IMR-90 (cell line): ENCODE data around the gene UCKL1. TPM values are rescaled to one million over a fixed set of nuclear protein-coding genes. Genes with fewer than 3 reads are reported as not detected.

Source experiments
- ATAC-seq: fragments of 200-7000 bp; cut with Tn5 transposase; 2 replicates; pipeline ENCODE4 v1.9.1; 2020; ENCODE audit warnings: low read depth, mild to moderate bottlenecking, moderate library complexity
- BruUV-seq: library from RNA; stranded (reverse); fragments of 400-500 nt; replicated peaks from 2 replicates; lab custom pipeline; 2021; lab: Mats Ljungman, UMichigan
- CTCF ChIA-PET: fragments of 300-600 bp; formaldehyde crosslinking; extraction: SDS; loops from one replicate; lab custom pipeline; 2021; ENCODE audit warnings: antibody characterized with exemption; lab: Yijun Ruan, JAX
- POLR2A ChIA-PET: fragments of 300-600 bp; sonication (Branson Sonifier 250); formaldehyde crosslinking; loops from one replicate; lab custom pipeline; 2022; ENCODE audit warnings: antibody characterized with exemption; ENCODE audit not compliant: unreplicated experiment; lab: Charles Lee
- DNase-seq: peaks from one replicate; pipeline ENCODE4 v3.0.0; 2013
- H2AFZ ChIP-seq: replicated peaks from 2 replicates; pipeline ENCODE3; 2013; ENCODE audit warnings: low read length, mild to moderate bottlenecking; ENCODE audit not compliant: poor library complexity
- H2AK5ac ChIP-seq: 2 replicates; pipeline ENCODE4 v1.6.1; 2013; ENCODE audit warnings: low read depth, low read length, inconsistent platforms
- H2AK9ac ChIP-seq: replicated peaks from 2 replicates; pipeline ENCODE3; 2013; ENCODE audit warnings: mild to moderate bottlenecking, low read depth, low read length, moderate library complexity; ENCODE audit not compliant: poor library complexity
- H2BK120ac ChIP-seq: 2 replicates; pipeline ENCODE4 v1.6.1; 2013; ENCODE audit warnings: low read depth, low read length, inconsistent platforms
- H2BK15ac ChIP-seq: 3 replicates; pipeline ENCODE4 v1.6.1; 2013; ENCODE audit warnings: low read depth, low read length, inconsistent platforms
- H2BK20ac ChIP-seq: 2 replicates; pipeline ENCODE4 v1.6.1; 2013; ENCODE audit warnings: low read depth, mild to moderate bottlenecking, inconsistent platforms, low read length, moderate library complexity
- H2BK5ac ChIP-seq: 2 replicates; pipeline ENCODE4 v1.6.1; 2013; ENCODE audit warnings: mild to moderate bottlenecking, low read depth, low read length, inconsistent platforms; ENCODE audit not compliant: poor library complexity, severe bottlenecking
- H3K14ac ChIP-seq: replicated peaks from 2 replicates; pipeline ENCODE4 v1.6.1; 2013; ENCODE audit warnings: low read depth, low read length, inconsistent platforms
- H3K18ac ChIP-seq: 2 replicates; pipeline ENCODE4 v1.6.1; 2013; ENCODE audit warnings: low read depth, low read length, control low read depth
- H3K23ac ChIP-seq: 2 replicates; pipeline ENCODE4 v1.6.1; 2013; ENCODE audit warnings: low read depth, low read length, inconsistent platforms
- H3K27ac ChIP-seq: 2 replicates; pipeline ENCODE4 v1.5.1; 2013; ENCODE audit warnings: mild to moderate bottlenecking, control low read depth, low read length; ENCODE audit not compliant: insufficient read depth
- H3K27me3 ChIP-seq: 2 replicates; pipeline ENCODE4 v1.6.1; 2013; ENCODE audit warnings: low read length; ENCODE audit not compliant: control insufficient read depth, insufficient read depth
- H3K36me3 ChIP-seq: 2 replicates; pipeline ENCODE4 v1.6.1; 2013; ENCODE audit warnings: low read length, mixed read lengths; ENCODE audit not compliant: control insufficient read depth, insufficient read depth
- H3K4ac ChIP-seq: 2 replicates; pipeline ENCODE4 v1.6.1; 2013; ENCODE audit warnings: low read depth, low read length, inconsistent platforms
- H3K4me1 ChIP-seq: 2 replicates; pipeline ENCODE4 v1.6.1; 2013; ENCODE audit warnings: low read length, mixed read lengths; ENCODE audit not compliant: control insufficient read depth, insufficient read depth
- H3K4me2 ChIP-seq: 2 replicates; pipeline ENCODE4 v1.6.1; 2013; ENCODE audit warnings: low read depth, mild to moderate bottlenecking, control low read depth, low read length, moderate library complexity
- H3K4me3 ChIP-seq: 2 replicates; pipeline ENCODE4 v1.5.1; 2013; ENCODE audit warnings: low read depth, mild to moderate bottlenecking, control low read depth, low read length, moderate library complexity; ENCODE audit not compliant: insufficient read depth
- H3K56ac ChIP-seq: 2 replicates; pipeline ENCODE4 v1.6.1; 2013; ENCODE audit warnings: low read length, inconsistent platforms; ENCODE audit not compliant: insufficient read depth; ENCODE audit errors: extremely low read depth
- H3K79me1 ChIP-seq, 2 experiments: 2 replicates each; pipeline ENCODE4 v1.6.1; 2013; ENCODE audit warnings: low read length in 2 of 2, inconsistent platforms in 1 of 2, low read depth in 1 of 2
- H3K9ac ChIP-seq: 2 replicates; pipeline ENCODE4 v1.6.1; 2013; ENCODE audit warnings: low read depth, low read length, control low read depth
- H3K9me1 ChIP-seq: 2 replicates; pipeline ENCODE4 v1.6.1; 2013; ENCODE audit warnings: low read length, inconsistent platforms; ENCODE audit not compliant: insufficient read depth
- H3K9me3 ChIP-seq: 2 replicates; pipeline ENCODE4 v1.6.1; 2013; ENCODE audit warnings: low read length; ENCODE audit not compliant: control insufficient read depth, insufficient read depth
- H4K20me1 ChIP-seq: 2 replicates; pipeline ENCODE4 v1.6.1; 2013; ENCODE audit warnings: low read length, inconsistent platforms; ENCODE audit not compliant: insufficient read depth
- H4K5ac ChIP-seq: 2 replicates; pipeline ENCODE4 v1.6.1; 2013; ENCODE audit warnings: mild to moderate bottlenecking, low read depth, low read length, control low read depth
- H4K8ac ChIP-seq, 2 experiments: 2 replicates each; pipeline ENCODE4 v1.6.1; 2013; ENCODE audit warnings: low read depth in 2 of 2, low read length in 2 of 2, control low read depth in 1 of 2, inconsistent platforms in 1 of 2
- H4K91ac ChIP-seq: 2 replicates; pipeline ENCODE4 v1.6.1; 2013; ENCODE audit warnings: low read depth, low read length, inconsistent platforms; ENCODE audit not compliant: insufficient read depth
- BHLHE40 ChIP-seq: fragments of 150-350 bp; IDR thresholded peaks from 2 replicates; pipeline ENCODE4 v1.6.1; 2016; ENCODE audit warnings: mild to moderate bottlenecking, low read depth, low read length
- MAFK ChIP-seq: IDR thresholded peaks from 2 replicates; pipeline ENCODE4 v1.6.1; 2012; ENCODE audit warnings: low read depth, low read length, improper control_type of control experiment
- RAD21 ChIP-seq: IDR thresholded peaks from 2 replicates; pipeline ENCODE4 v1.6.1; 2012; ENCODE audit warnings: low read length, improper control_type of control experiment
- RFX5 ChIP-seq: IDR thresholded peaks from 2 replicates; pipeline ENCODE4 v1.8.0; 2012; ENCODE audit warnings: low read depth, mild to moderate bottlenecking, low read length, moderate library complexity
- WGBS, 2 experiments: methylation state at CpG; one replicate each; pipeline versions ENCODE4 v1.1.5 to v1.1.7; 2013; ENCODE audit warnings: missing lambda C conversion rate in 2 of 2; ENCODE audit not compliant: insufficient read length in 1 of 2; ENCODE audit errors: extremely low coverage in 2 of 2; 5-methylcytosine and 5-hydroxymethylcytosine counted together
- dilution Hi-C: fragments of 300-500 bp; cut with HindIII; formaldehyde crosslinking; loops from one replicate; pipeline ENCODE4 v1.14.3; 2018; ENCODE audit warnings: low sequenced_read_pairs; ENCODE audit not compliant: unreplicated experiment
- in situ Hi-C: fragments of 300-500 bp; cut with MboI; formaldehyde crosslinking; loops from 3 replicates; pipeline ENCODE4 v1.14.3; 2019; ENCODE audit warnings: low sequenced_read_pairs, inconsistent platforms, mixed read lengths
- intact Hi-C: fragments of 100-400 bp; cut with micrococcal nuclease; formaldehyde crosslinking; loops from 2 replicates; pipeline ENCODE4 v1.10.0; 2022
- polyA plus RNA-seq, 3 experiments: library from polyadenylated mRNA; depleted of rRNA; stranded (reverse); fragments of >200 nt; gene quantifications; 2 replicates each; pipeline ENCODE4 v1.2.3, GENCODE V29; 2012; ENCODE audit warnings: low replicate concordance in 1 of 3
- total RNA-seq: library from RNA; depleted of rRNA; stranded (reverse); fragments of >200 nt; gene quantifications from 2 replicates; pipeline ENCODE4 v1.2.3, GENCODE V29; 2012
- TF ChIP-seq, protein P1 (sequence below): fragments of 150-350 bp; IDR thresholded peaks from 2 replicates; pipeline ENCODE4 v1.6.1; 2016; ENCODE audit warnings: low read depth, mild to moderate bottlenecking, low read length, moderate library complexity, borderline replicate concordance

UCKL1 gene
- total and polyA plus RNA-seq, 2 of the 4 experiments (the other 2 are of a cell fraction), result 16.7 to 54.7 TPM

DNA sequence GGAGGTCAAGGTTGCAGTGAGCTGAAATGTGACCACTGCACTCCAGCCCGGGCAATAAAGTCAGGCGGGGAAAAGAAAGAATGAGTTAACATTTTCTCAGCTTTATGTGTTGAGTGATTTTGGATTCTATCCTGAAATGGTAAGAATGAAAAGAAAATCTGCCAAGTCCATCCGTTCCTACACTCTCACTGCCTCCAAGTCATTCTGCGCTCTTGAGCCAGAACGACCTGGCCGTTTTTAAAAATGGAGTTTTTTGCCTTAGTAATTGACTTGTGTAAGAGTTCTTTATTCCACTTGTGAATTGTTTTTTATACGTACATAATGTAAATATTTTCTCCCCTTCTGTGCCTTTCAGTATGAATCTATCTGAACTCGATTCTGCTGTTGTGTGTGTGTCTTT, 32.6 kb downstream of the UCKL1 start:
- no TSS peak for BruUV-seq
- H2AFZ ChIP-seq, result no peak overlapping the region

More for the DNA sequence above, 32.6 kb downstream of the UCKL1 start:
- no CpG with 5 or more reads among the region's 8 CpGs for WGBS, 2 experiments
- in situ Hi-C loops, result no loop called here
- no peak overlapping the region for H3K4me2 ChIP-seq
- no peak overlapping the region for H2AK5ac ChIP-seq
- DNase-seq (no peak), ATAC-seq (no peak)
- no peak overlapping the region for H3K4ac ChIP-seq
- CTCF ChIA-PET, result no interaction called here
- H3K27ac ChIP-seq, result no peak overlapping the region
- H2BK120ac ChIP-seq, result no peak overlapping the region
- no peak overlapping the region for H4K91ac ChIP-seq
- H2BK15ac ChIP-seq, result no peak overlapping the region
- POLR2A ChIA-PET, result no interaction called here
- no peak overlapping the region for H2BK20ac ChIP-seq
- TF ChIP-seq, protein P1, sequence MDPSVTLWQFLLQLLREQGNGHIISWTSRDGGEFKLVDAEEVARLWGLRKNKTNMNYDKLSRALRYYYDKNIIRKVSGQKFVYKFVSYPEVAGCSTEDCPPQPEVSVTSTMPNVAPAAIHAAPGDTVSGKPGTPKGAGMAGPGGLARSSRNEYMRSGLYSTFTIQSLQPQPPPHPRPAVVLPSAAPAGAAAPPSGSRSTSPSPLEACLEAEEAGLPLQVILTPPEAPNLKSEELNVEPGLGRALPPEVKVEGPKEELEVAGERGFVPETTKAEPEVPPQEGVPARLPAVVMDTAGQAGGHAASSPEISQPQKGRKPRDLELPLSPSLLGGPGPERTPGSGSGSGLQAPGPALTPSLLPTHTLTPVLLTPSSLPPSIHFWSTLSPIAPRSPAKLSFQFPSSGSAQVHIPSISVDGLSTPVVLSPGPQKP, result no peak
- TF ChIP-seq RFX5 (no peak), BHLHE40 (no peak), MAFK (no peak), RAD21 (no peak)
- no peaks in the 10 kb centered on the region for H3K27me3 ChIP-seq
- dilution Hi-C loops, result no loop called here
- H3K18ac ChIP-seq, result no peak overlapping the region
- peaks cover 30 to 78% of the 10 kb centered on the region in 2 experiments for H3K79me1 ChIP-seq
- no peak overlapping the region for H2AK9ac ChIP-seq
- H3K9me1 ChIP-seq, result no peaks in the 10 kb centered on the region
- no peak overlapping the region for H3K4me3 ChIP-seq
- no peak overlapping the region for H4K8ac ChIP-seq
- peaks cover 22% of the 10 kb centered on the region for H3K36me3 ChIP-seq
- H4K5ac ChIP-seq, result no peak overlapping the region
- H3K23ac ChIP-seq, result no peak overlapping the region
- no peak overlapping the region for H3K56ac ChIP-seq
- intact Hi-C loops, result no loop called here
- no peak overlapping the region for H3K9ac ChIP-seq
- no peaks in the 10 kb centered on the region for H3K9me3 ChIP-seq
- H4K20me1 ChIP-seq, result peaks cover 76% of the 10 kb centered on the region
- no peak overlapping the region for H2BK5ac ChIP-seq
- no peak overlapping the region for H3K14ac ChIP-seq
- no peaks in the 10 kb centered on the region for H3K4me1 ChIP-seq
